SK-MEL-5 (cell line): ENCODE results near the gene ART1. TPM values are rescaled to one million over a fixed set of nuclear protein-coding genes. Genes with fewer than 3 reads are reported as not detected.
"Not testable (repeated sequence)": the region's sequence is repeated elsewhere in the genome, so short reads cannot be mapped to it uniquely, and the experiment has no call there.

Source experiments
- DNase-seq: peaks from one replicate; pipeline ENCODE4 v3.0.0-alpha.2; 2016; ENCODE audit warnings: low read depth, low spot score
- in situ Hi-C: cut with HindIII; loops from 2 replicates; pipeline ENCODE4 v1.10.0; 2016; ENCODE audit warnings: low sequenced_read_pairs, high pct_unique_total_duplicates, low pct_unique_long_range_greater_than_20kb
- polyA plus RNA-seq, 2 experiments: library from polyadenylated mRNA; depleted of rRNA; stranded (reverse); fragments of >200 nt; gene quantifications; 2 replicates each; pipeline ENCODE4 v1.2.3, GENCODE V29; 2015
- total RNA-seq: library from RNA; depleted of rRNA; stranded (reverse); fragments of >200 nt; shearing (Covaris generic); gene quantifications from 2 replicates; pipeline ENCODE4 v1.2.3, GENCODE V29; 2014; rRNA removed

Gene ART1, protein sequence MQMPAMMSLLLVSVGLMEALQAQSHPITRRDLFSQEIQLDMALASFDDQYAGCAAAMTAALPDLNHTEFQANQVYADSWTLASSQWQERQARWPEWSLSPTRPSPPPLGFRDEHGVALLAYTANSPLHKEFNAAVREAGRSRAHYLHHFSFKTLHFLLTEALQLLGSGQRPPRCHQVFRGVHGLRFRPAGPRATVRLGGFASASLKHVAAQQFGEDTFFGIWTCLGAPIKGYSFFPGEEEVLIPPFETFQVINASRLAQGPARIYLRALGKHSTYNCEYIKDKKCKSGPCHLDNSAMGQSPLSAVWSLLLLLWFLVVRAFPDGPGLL
- total RNA-seq = not detected in 2 replicates
- polyA plus RNA-seq (2015; cell fraction: cytosol; rRNA removed) = not detected in 2 replicates
- not detected in 2 replicates for polyA plus RNA-seq (2015; cell fraction: nucleus; rRNA removed)

DNA sequence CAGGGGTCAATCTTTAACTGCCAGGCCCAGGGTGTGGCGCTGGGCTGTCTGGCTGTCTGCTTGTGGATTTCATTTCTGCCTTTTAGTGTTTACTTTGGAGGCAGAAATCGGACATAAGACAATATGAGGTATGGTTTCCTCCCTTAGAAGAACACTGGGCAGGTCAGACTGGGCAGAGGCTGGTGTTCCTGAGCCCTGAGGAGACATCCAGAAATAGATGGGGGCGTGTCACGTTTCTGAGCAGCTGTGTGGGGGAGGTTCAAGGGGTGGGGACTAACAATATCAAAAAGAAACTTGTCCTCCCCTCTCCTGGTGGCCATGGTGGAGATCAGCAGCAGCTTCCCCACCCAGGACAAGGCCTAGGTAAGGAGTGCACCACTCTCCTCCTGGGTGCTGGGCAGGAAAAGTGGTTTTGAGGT, at the start of gene ART1:
Gene ART1, plus strand, starts transcription at position 312 of the 419 bp plus-strand sequence. CDS start 14,086 bp downstream, outside the sequence.
- DNase-seq = peak; percentile 40
- in situ Hi-C loops = no loop called here

DNA sequence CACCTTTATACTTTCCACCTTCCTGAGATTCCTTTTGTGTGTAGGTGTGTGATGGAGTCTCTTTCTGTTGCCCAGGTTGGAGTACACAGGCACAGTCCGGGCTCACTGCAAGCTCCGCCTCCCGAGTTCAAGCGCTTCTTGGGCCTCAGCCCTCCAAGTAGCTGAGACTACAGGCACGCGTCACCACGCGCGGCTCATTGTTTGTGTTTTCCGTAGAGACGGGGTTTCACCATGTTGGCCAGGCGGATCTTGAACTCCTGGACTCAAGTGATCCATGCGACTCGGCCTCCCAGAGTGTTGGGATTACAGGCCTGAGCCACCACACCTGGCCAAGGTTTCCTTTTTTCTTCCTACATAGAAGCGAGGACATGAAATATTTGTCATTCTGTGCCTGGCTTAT, 47.2 kb upstream of the ART1 start:
- DNase-seq, in situ Hi-C loops: not testable (repeated sequence)

DNA sequence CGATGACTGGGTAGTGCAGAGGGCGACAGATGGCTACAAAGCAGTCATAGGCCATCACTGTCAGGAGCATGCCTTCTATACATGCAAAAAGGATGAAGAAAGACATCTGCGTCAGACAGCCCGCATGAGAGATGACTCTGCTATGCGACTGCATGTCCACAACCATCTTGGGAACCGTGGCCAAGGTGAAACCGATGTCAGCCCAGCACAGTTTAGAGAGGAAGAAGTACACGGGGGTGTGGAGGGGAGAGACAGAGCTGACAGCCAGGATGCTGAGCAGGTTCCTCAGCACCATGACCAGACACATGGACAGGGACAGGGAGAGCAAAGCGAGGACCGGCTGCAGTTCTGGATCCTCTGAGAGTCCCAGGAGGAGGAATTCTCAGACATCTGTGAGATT, 44.7 kb upstream of the ART1 start:
- DNase-seq, in situ Hi-C loops: not testable (repeated sequence)

DNA sequence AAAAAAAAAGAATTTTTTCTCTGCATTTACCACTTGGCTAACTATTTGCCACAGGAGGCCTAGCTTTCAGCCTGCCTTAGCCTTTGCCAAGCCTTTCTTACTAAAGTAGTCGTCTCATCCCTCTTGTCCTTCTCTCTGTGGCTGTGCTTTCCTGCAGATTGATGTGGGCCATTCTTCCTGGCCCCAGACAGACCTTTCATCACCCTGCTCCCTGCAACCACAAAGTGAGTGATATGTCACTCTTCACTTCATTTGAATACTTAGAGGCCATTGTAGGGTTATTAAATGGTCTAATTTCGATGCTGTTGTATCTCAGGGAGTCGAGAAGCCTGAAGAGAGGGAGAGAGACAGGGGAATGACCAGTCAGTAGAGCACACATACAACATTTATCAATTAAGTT, 40.8 kb upstream of the ART1 start:
- in situ Hi-C loops = no loop called here
- no peak for DNase-seq

DNA sequence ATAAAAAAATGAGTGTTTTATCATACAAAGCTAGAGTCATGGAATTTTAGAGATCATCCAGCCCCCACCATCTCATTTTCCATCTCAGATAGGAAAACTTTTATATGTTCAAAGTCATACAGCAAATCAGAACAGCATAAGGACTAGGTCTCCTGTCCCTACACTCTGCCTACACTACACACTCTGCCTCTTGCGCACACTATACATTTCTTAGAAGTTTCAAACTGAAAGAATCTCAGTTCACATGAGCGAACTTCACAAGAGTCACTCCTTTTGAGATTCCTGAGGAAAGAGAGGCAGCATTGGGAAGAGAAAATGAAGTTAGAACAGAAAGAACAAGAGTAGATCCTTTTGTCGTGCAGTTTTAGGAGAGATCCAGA, 39.7 kb upstream of the ART1 start:
- in situ Hi-C loops = no loop called here
- no peak for DNase-seq

DNA sequence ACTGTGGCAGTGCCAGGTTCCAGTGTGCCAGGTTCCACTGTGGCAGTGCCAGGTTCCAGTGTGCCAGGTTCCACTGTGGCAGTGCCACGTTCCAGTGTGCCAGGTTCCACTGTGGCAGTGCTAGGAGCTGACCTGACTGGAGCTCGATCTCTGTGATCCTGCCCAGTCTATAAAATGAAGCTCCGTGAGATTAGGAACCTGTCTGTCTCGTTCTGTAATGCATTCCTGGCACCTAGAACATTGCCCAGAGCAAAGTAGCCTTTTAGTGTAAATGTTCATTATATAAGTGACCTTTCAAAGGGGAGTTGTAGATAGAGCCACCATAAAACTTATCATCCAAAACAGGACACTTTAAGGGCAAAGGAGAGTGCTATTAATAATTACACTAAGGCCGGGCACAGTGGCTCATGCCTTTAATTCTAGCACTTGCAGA, 39.1 kb upstream of the ART1 start:
- in situ Hi-C loops = no loop called here

DNA sequence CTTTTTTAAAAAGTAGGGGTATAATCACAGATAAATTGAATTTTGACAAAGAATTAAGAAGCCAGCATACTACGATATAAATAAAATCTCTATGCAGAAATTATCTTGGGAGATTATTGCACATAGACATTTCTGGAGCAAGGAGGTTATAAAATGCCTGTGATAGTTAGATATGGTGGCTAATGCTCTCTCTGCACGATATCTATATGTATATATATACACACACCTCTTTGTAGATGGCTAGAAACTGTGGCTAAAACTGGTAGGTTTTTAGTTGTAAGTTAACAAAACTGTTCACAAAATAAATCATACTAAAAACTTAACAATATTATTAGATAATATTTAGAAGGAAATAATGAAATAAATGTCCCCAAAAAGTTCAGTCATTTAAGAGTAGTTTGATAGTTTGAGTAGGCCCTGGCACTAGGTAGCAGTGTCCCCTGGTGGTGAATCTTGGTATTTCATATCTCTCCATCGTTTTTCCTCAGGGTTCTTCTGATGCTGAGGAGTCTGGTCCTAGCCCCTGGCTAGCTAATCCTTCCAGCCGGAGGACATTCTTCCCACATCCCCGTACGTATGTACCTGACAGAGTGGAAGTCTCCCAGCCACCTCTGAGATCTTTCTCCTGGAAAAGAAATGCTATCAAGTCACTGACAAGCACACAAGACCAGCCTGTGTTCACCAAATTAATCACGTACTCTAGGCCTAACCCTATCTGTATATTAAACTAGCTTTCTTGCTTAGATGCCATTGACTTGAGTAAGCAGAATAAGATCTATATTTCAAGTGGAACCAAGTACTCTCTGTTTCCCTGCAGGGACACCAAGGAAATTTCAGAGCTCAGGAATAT, 35.3 kb upstream of the ART1 start:
- in situ Hi-C loops = no loop called here
- DNase-seq = peak; percentile 60

More for the DNA sequence above, 39.1 kb upstream of the ART1 start:
- no peak for DNase-seq

DNA sequence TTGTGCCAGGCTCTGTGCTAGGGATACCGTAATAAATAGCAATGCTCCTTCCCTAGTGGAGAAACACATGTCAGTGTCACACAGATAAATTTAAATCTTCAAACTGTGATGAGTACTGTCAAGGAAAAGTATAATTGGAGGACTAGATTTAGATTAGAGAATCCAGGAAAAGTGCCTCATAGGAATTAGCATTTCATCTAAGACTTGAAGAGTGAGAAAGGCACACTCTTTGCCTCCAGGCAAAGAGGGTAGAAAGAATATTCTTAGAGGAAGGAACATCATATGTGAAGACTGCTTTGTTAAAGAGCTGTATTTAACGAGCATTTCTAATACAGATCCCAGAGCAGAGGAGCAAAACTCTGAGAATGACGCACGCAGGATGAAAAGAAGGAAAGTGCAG, 34.1 kb upstream of the ART1 start:
- DNase-seq = peak; percentile 8
- in situ Hi-C loops = no loop called here

DNA sequence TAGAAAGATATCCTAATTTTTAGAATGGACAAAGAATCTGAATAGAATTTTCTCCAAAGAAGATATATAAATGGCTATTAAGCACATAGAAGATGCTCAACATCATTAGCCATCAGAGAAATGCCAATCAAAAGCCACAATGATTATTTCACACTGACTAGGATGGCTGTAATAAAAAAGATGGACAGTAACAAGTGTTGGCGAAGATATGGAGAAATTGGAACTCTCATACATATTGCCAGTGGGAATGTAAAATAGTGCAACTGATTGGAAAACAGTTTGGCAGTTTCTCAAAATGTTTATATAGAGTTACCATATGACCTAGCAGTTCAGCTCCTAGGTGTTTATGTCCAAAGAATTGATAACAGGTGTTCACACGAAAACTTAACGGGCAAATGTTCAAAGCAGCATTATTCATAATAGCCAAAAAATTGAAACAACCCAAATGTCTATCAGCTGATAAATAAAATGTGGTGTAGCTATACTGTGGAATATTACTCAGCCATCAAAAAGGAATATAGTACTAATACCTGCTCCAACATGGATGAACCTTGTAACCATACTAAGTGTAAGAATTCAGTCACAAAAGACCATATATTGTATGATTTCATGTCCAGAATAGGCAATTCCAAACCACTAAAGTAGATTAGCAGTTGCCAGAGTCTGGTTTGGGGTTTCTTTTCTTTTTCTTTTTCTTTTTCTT, 32.8 kb upstream of the ART1 start:
- in situ Hi-C loops = no loop called here
- DNase-seq = no peak

DNA sequence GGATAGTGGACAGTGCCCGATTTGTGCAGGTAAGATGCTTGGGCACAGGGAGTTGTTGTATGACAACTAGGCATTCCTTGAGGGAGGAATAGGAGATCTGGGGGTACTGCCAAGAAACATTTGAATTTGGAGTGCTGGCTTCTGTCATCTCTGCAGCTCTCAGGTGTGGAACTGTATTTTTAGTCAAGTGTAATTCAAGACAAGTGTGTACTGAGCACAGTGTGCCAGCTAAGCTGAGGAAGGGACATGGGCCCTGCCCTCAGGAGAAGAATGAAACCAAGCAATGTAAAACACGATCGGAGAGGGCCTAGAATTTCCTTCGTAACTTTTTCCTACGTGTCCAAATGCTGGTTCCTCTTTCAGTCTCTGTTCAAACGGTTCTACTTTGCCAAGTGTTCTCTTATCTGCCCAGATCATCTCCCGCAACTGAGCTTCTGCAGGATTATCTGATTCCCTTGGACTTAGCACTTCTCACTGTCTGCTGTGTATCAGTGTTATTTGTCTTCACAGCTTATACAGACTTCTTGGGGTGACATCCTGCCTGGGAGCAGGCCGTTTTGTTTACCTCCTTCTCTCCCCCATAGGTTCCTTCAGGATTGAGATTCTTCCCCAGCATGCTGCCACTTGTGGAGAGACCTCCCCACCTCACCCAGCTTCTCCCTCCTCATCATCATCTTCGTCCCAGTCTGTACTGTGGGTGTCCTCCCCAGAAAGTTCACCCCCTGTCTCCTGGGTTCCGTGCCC, 30.8 kb upstream of the ART1 start:
- in situ Hi-C loops = no loop called here
- DNase-seq = no peak

DNA sequence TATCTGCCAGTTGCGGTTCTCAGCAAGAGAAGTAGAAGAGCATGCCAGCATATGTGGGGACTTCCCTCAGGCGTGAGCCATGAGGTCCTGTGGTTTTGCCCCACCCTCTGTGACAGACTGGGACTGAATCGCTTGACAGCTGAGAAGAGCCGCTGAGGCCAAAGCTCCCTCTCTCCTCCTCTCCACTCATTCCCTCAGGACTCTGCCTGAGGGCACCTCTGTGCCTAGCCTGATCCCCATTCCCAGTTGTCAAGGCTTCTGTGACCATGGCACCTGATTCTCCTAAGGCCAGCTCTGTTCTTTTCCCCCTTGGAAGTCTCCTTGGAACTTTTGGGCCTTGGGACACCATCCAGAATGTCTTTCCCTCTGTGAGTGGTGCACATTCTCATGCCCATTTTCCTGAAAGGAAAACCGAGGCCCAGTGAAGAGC, 30.2 kb upstream of the ART1 start:
- in situ Hi-C loops = no loop called here
- DNase-seq = no peak

DNA sequence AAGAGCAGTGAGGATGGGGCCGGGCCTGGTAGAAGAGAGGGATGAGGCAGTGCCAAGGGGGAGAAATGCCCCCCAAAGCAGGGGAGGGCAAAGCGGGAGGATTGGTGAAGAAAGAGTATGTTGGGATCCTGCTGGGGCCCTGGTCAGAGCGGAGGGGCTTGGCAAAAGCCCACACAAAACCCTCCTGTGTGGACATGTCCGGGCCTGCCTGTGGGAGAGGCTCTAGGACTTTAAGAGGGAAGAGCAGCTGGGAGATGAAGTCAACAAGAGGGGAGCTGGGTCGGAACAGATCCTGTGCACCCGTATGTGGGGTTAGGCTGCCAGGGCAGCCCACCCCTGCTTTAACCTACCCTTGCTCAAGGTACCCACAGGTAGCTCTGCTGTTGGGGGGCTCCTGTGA, 28.9 kb upstream of the ART1 start:
- in situ Hi-C loops = no loop called here
- DNase-seq = no peak

DNA sequence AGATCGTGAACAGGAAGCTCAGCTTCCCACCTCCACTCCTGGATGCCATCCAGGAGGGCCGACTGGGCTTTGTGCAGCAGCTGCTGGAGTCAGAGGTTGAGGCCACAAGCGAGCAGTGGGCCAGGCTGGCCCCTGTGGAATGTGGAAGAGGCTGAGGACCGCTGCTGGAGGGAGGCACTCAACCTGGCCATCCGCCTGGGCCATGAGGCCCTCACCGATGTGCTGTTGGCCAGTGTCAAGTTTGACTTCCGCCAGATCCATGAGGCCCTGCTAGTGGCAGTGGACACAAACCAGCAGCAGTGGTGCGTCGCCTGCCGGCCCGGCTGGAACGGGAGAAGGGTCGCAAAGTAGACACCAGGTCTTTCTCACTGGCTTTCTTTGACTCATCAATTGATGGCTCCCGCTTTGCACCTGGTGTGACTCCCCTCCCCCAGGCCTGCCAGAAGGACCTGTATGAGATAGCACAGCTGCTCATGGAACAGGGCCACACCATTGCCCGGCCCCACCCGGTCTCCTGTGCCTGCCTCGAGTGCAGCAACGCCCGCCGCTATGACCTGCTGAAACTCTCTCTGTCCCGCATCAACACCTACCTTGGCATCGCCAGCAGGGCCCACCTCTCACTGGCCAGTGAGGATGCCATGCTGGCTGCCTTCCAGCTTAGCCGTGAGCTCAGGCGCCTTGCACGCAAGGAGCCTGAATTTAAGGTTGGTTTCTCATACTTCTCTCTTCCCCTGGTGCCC, 28.0 kb upstream of the ART1 start:
- no peak for DNase-seq
- in situ Hi-C loops = no loop called here

DNA sequence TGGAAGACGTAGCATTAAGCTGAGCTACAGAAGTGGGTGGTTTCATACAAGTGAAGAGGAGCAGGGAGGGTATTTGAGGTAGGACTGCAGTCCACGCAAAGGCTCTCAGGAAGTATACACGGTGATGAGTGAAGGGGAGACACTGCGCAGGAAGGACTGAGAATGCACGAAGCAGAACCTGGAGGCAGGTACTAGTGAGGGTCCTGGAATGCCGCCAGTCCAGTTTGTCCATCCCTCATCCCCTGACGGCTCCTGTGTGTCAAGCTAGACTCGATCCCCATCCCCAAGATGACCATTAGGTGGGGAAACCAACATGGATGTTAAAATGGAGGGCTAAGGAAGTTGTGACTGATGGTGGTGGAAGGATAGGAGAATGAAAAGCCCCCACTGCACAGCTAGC, 26.9 kb upstream of the ART1 start:
- in situ Hi-C loops = no loop called here
- no peak for DNase-seq

DNA sequence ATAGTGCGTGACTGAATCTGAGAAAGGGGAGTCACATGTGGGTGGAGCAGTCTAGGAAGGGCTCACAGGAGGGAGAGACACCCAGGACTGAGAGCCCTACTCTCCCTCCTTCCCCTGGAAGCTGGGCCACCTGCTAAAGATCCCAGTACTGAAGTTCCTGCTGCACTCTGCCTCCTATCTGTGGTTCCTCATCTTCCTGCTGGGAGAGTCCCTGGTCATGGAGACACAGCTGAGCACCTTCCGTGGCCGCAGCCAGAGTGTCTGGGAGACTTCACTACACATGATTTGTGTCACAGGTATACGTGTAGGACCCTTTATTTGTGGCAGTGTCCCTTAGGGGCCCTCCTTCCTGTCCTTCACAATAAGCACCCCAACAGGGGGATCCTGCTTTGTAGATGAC, 22.4 kb upstream of the ART1 start:
- no peak for DNase-seq
- in situ Hi-C loops = no loop called here

DNA sequence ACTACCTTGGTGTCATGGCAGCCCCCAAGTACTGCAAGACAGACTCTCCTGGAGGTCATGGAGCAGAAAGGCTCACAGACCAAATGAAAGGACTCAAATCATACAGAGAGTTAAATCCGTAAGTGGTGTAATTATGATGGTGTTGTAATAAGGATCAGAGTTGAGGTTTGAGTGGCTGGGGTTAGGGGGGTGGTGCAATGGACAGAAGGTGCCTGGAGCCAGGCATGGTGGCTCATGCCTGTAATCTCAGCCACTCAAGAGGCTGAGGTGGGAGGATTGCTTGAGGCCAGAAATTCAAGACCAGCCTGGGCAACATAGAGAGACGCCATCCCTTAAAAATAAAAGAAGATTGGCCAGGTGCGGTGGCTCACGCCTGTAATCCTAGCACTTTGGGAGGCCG, 21.8 kb upstream of the ART1 start:
- no peak for DNase-seq
- in situ Hi-C loops = no loop called here
